HepG2 (cell line): ENCODE measurements around the gene SLU7. TPM values are rescaled to one million over a fixed set of nuclear protein-coding genes. Genes with fewer than 3 reads are reported as not detected.

Experiments
- ARID3A ChIP-seq: IDR thresholded peaks from 2 replicates; pipeline ENCODE4 v1.6.1; 2012; ENCODE audit warnings: low read depth, low read length, improper control_type of control experiment
- ATF5 ChIP-seq: sonication (generic); formaldehyde crosslinking; IDR thresholded peaks from 2 replicates; pipeline ENCODE4 v1.4.0; 2020; ENCODE audit warnings: mild to moderate bottlenecking, low read depth, missing genetic modification reagents
- CSRNP2 ChIP-seq: sonication (generic); formaldehyde crosslinking; conservative IDR thresholded peaks from 2 replicates; pipeline ENCODE4 v1.8.0; 2022; ENCODE audit warnings: low read depth, missing genetic modification reagents
- ELF4 ChIP-seq: sonication (generic); formaldehyde crosslinking; IDR thresholded peaks from 2 replicates; pipeline ENCODE4 v1.5.0; 2020; ENCODE audit warnings: missing genetic modification reagents, mild to moderate bottlenecking, moderate library complexity, borderline replicate concordance
- KDM3A ChIP-seq: IDR thresholded peaks from 2 replicates; pipeline ENCODE4 v1.6.1; 2018; ENCODE audit warnings: low read depth, missing compliant biosample characterization
- KIAA2018 ChIP-seq: sonication (generic); formaldehyde crosslinking; IDR thresholded peaks from 2 replicates; pipeline ENCODE4 v1.5.0; 2020; ENCODE audit warnings: mild to moderate bottlenecking, missing genetic modification reagents, borderline replicate concordance
- KLF15 ChIP-seq: sonication (generic); formaldehyde crosslinking; IDR thresholded peaks from 2 replicates; pipeline ENCODE4 v1.8.1; 2023; ENCODE audit warnings: borderline replicate concordance, mild to moderate bottlenecking, inconsistent platforms, missing genetic modification reagents, mixed read lengths
- MAZ ChIP-seq, 2 experiments: sonication (generic) in 1 of 2; formaldehyde crosslinking in 1 of 2; IDR thresholded peaks; 2 replicates each; pipeline versions ENCODE4 v1.5.0 to v1.6.1; 2012 to 2020; ENCODE audit warnings: low read depth in 2 of 2, mild to moderate bottlenecking in 2 of 2, borderline replicate concordance in 1 of 2, improper control_type of control experiment in 1 of 2, low read length in 1 of 2, missing genetic modification reagents in 1 of 2, moderate library complexity in 1 of 2
- MXD3 ChIP-seq: IDR thresholded peaks from 2 replicates; pipeline ENCODE4 v1.6.1; 2016; ENCODE audit warnings: mild to moderate bottlenecking, missing biosample characterization, missing genetic modification reagents
- YEATS2 ChIP-seq: sonication (generic); formaldehyde crosslinking; IDR thresholded peaks from 2 replicates; pipeline ENCODE4 v1.4.0; 2020; ENCODE audit warnings: missing genetic modification reagents, borderline replicate concordance
- ZNF232 ChIP-seq: sonication (generic); formaldehyde crosslinking; IDR thresholded peaks from 2 replicates; pipeline ENCODE4 v1.4.0; 2020; ENCODE audit warnings: missing genetic modification reagents, borderline replicate concordance
- ZNF616 ChIP-seq: sonication (generic); formaldehyde crosslinking; IDR thresholded peaks from 2 replicates; pipeline ENCODE4 v1.5.0; 2020; ENCODE audit warnings: low read depth, mild to moderate bottlenecking, missing genetic modification reagents
- ZNF883 ChIP-seq: sonication (generic); formaldehyde crosslinking; IDR thresholded peaks from 2 replicates; pipeline ENCODE4 v1.5.1; 2020; ENCODE audit warnings: mild to moderate bottlenecking, missing genetic modification reagents; ENCODE audit errors: not compliant biosample characterization
- polyA plus RNA-seq, 8 experiments: library from polyadenylated mRNA; depleted of rRNA in 3 of 8; stranded (reverse) in 7 of 8; unstranded in 1 of 8; fragments of >200 nt; fragmentation: Illumina TruSeq in 4 of 8; extraction: Trizol in 4 of 8; gene quantifications; 2 replicates each; pipeline versions ENCODE4 v1.2.1 to v1.2.3, GENCODE V29; 2011 to 2016; ENCODE audit warnings: low read depth in 4 of 8, missing spikeins in 1 of 8, mixed read lengths in 1 of 8; ENCODE audit not compliant: insufficient read depth in 1 of 8
- total RNA-seq, 5 experiments: library from RNA; depleted of rRNA; stranded (reverse); fragments of >200 nt; fragmentation: Illumina TruSeq; extraction: Trizol; gene quantifications; 2 replicates each; pipeline ENCODE4 v1.2.3, GENCODE V29; 2016; ENCODE audit warnings: low read depth in 1 of 5

Gene SLU7
- total and polyA plus RNA-seq, 2 of the 13 experiments (the other 11 are each of a cell fraction or from before 2014, with no cell fraction given): 24.0 to 39.2 TPM

GRCh38 chr5:160399402-160400353, 19.2 kb downstream of the SLU7 start, which contains the start of gene FAM200C (continued):
- TF ChIP-seq ARID3A: no peak
- no peak for TF ChIP-seq KDM3A (CRISPR knock-in tag)
- no peak; the same call in 1 of the 2 replicates for TF ChIP-seq ATF5
- no peak for TF ChIP-seq CSRNP2 (CRISPR knock-in tag)
- TF ChIP-seq ZNF616 (CRISPR knock-in tag): no peak
- TF ChIP-seq ZNF232 (CRISPR knock-in tag): no peak
- peak; percentile 94 for TF ChIP-seq YEATS2 (CRISPR knock-in tag)
- no peak for TF ChIP-seq MAZ (IDR thresholded peaks at IDR 0.05; ENCODE audit: borderline replicate concordance, low read depth, low read length)
- TF ChIP-seq MAZ (CRISPR knock-in tag; IDR thresholded peaks at IDR 0.05; ENCODE audit: low read depth): no peak; the same call in 1 of the 2 replicates
- no peak for TF ChIP-seq ELF4
- no peak for TF ChIP-seq KLF15 (CRISPR knock-in tag)
- TF ChIP-seq KIAA2018 (CRISPR knock-in tag): no peak
- peak; percentile 79 for TF ChIP-seq ZNF883
- peak; percentile 61 for TF ChIP-seq MXD3
